ENCODE data around the gene BARHL2.

The BARHL2 gene

DNA sequence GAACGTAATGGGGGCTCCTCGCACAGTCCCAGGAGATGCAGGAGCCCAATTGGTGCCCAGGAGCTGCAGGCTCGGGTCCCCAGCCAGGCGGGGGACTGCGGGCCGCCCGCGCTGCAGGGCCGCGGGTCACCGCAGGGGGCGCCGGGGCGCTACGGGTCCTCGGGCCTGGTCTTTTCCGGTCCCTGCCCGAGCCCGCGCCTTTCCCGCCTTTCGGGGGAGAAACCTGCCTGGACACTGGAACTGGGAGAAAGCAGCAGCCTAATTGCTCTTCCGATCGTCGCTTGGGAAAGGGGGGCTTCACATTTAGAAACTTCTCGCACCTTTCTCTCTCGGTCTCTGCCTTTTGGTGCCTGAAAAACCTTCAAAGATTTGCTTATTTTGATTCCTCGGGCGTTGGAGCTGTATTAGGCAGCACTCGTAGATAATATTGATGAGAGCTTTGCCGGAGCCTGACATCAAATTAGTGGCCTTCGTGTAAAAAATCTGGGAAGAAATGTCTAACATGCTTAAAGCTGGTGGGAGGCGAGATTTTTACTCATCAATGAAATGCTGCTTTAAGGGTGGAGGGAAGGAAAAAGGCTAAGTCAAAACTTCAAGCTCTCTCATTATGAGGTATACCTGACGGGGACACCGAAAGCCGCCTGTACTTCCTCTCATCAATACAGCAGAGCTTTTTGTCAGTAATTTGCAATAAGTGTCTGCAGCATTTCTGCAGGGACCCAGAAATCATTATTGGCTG is 12.6 kb upstream of the BARHL2 start:
- TF ChIP-seq, protein P1, sequence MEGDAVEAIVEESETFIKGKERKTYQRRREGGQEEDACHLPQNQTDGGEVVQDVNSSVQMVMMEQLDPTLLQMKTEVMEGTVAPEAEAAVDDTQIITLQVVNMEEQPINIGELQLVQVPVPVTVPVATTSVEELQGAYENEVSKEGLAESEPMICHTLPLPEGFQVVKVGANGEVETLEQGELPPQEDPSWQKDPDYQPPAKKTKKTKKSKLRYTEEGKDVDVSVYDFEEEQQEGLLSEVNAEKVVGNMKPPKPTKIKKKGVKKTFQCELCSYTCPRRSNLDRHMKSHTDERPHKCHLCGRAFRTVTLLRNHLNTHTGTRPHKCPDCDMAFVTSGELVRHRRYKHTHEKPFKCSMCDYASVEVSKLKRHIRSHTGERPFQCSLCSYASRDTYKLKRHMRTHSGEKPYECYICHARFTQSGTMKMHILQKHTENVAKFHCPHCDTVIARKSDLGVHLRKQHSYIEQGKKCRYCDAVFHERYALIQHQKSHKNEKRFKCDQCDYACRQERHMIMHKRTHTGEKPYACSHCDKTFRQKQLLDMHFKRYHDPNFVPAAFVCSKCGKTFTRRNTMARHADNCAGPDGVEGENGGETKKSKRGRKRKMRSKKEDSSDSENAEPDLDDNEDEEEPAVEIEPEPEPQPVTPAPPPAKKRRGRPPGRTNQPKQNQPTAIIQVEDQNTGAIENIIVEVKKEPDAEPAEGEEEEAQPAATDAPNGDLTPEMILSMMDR (IDR thresholded peaks at IDR 0.05; ENCODE audit: borderline replicate concordance, control extremely low read depth, extremely low read depth, insufficient read depth, missing control alignments) = peak; percentile 52
- peak; percentile 58 for DNase-seq (ENCODE audit: low spot score)
- in situ Hi-C loops (cut with MboI; ENCODE audit: low sequenced_read_pairs, unreplicated experiment) = loop anchor here (5.0 to 10.0 kb wide), 3 partner anchors 103 to 435 kb away; no protein-coding TSS in a partner anchor

DNA sequence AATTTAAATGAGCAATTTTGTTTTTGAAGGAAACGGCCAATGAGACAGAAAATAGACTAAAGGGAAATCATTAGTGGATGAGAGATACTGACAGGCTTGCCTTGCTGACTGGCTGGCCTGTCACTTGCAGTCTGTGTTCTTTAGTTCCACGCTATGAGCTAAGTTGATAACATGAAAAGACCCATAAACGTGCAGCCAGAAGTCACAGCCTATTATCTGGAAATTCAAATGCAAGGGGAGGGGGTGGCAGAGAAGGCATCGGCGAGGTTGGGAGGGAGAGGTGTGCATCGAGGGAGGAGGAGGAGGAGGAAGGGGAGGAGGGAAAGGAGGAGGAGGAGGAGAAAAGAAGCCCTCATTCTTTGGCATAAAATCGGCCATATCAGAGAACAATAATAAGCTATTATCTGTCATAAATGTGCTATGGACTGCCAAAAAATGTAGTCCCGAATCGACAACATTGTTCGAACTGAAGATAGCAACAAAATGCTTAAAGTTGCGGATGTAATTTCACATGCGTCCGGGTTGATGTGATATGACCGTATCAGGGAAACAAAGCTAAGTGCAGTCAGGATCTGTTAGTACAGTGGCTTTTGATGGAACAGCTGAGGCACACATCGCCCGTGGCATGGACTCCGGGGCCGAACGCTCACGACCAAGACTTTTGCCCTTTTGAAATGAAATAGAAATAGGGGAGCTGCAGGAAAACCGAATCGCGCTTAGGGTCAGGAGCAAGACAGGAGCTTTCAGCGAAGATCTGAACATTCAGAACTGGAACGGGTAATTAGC is 11.6 kb upstream of the BARHL2 start:
- TF ChIP-seq, protein P1 (IDR thresholded peaks at IDR 0.05; ENCODE audit: borderline replicate concordance, control extremely low read depth, extremely low read depth, insufficient read depth, missing control alignments) = no peak
- in situ Hi-C loops (cut with MboI; ENCODE audit: low sequenced_read_pairs, unreplicated experiment) = loop anchor here (5.0 to 10.0 kb wide), 3 partner anchors 104 to 436 kb away; no protein-coding TSS in a partner anchor
- DNase-seq (ENCODE audit: low spot score) = peak; percentile 20

DNA sequence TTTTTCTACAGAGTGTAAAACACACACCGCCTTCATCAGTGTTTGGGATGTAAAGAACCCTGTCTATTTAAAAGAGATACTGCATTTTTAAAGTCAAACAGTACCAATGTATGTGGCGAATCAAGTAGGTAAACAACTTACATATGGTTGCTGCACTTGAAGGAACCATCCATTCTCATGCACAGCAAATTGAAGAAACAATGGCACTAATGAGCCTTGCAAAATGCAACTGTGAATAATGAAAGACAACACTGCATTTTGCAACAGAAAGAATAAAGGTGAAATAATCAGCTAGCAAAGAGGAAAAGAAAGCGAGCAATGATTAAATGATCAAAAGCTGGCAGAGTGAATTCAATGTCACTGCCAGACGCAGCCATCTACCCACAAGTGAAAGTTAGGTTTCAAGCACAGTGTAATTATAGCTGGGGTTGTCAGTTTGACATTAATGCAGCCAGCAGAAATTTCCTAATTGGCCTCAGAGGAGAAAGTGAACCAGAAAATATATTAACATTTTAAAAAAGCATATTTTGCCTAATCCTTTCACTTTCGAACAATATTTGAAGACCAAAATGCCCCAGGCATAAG is 10.9 kb upstream of the BARHL2 start:
- in situ Hi-C loops (cut with MboI; ENCODE audit: low sequenced_read_pairs, unreplicated experiment) = loop anchor here (5.0 to 10.0 kb wide), 3 partner anchors 104 to 437 kb away; no protein-coding TSS in a partner anchor
- TF ChIP-seq, protein P1 (IDR thresholded peaks at IDR 0.05; ENCODE audit: borderline replicate concordance, control extremely low read depth, extremely low read depth, insufficient read depth, missing control alignments) = no peak
- DNase-seq (ENCODE audit: low spot score) = peak; percentile 11

DNA sequence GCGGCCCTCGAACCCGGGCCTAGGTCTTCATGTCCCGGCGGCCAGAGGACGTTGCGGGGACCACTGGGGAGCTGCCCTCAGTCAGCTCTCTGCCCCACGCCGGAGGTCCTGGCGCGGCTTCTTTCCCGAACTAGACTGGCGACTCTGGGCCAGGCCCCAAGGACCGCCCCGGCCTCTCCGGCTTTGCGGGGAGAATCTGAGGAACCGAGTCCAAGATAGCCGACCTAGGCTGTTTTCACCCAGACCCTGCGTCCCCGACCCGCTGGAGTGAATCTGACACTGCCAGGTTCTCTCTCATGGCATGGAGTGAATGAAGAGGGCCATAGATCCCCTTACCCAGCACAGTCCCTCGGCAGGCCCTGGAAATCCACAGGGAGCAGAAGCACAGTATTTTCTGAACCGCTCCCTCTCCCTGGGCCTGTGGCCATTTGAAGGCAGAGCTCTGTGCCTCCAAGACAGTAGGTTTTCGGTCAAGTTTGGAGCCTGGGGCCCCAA is 9.9 kb upstream of the BARHL2 start:
- in situ Hi-C loops (cut with MboI; ENCODE audit: low sequenced_read_pairs, unreplicated experiment) = loop anchor here (5.0 to 10.0 kb wide), 3 partner anchors 105 to 438 kb away; no protein-coding TSS in a partner anchor
- DNase-seq (ENCODE audit: low spot score) = peak; percentile 8
- TF ChIP-seq, protein P1 (IDR thresholded peaks at IDR 0.05; ENCODE audit: borderline replicate concordance, control extremely low read depth, extremely low read depth, insufficient read depth, missing control alignments) = no peak

DNA sequence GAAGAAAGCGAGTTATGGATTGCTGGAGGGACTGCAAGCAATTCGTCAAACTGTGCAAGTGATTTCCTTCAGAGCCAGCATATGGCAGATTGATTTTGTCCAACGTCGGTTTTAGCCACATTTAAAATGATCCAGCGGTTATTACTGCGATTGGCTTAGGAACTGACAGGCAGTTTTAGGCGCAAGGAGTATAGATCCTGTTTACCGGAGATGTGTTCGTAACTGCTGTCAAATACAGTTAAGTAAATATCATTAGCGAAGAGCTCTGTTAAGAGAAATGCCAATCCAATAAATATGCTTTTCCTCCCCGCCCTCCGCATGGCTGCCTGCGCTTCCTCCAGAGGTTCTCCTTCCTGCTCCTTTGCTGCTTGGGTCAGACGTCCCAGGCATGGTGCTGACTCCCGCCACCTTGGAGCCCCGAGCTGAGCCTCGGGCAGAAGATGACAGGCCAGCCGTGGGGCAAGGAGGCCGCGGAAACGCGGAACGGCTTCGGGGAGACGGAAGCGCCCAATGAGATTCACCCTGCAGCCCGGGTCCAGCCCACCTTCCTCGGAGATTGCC is 9.4 kb upstream of the BARHL2 start:
- DNase-seq (ENCODE audit: low spot score) = peak; percentile 12
- in situ Hi-C loops (cut with MboI; ENCODE audit: low sequenced_read_pairs, unreplicated experiment) = loop anchor here (5.0 to 10.0 kb wide), 3 partner anchors 106 to 438 kb away; no protein-coding TSS in a partner anchor

More for the DNA sequence above, 9.4 kb upstream of the BARHL2 start:
- TF ChIP-seq, protein P1 (IDR thresholded peaks at IDR 0.05; ENCODE audit: borderline replicate concordance, control extremely low read depth, extremely low read depth, insufficient read depth, missing control alignments) = no peak

Data from GM13976 (cell line).